Fibroblast of skin of right quadriceps (primary cell): ENCODE measurements around the gene PDZD7.

Experiments used
- DNase-seq: peaks from one replicate; pipeline ENCODE4 v3.0.0-alpha.2; 2013

The PDZD7 gene

GRCh38 chr10:101031128-101031795, at the start of gene PDZD7, which contains the start of gene SFXN3:
TSS of gene PDZD7 (minus strand) at chr10:101031129. CDS start at chr10:101030219, 910 bp downstream.
TSS of gene SFXN3 (plus strand) at chr10:101031234. CDS start at chr10:101034695, 3,461 bp downstream.
- DNase-seq: peak; percentile 93

GRCh38 chr10:101079874-101080273, 48.9 kb upstream of the PDZD7 start:
- DNase-seq: no peak

- no peak for DNase-seq
Observed at GRCh38 chr10:101076630-101077029, 45.7 kb upstream of the PDZD7 start.

GRCh38 chr10:101075775-101076174, 44.8 kb upstream of the PDZD7 start:
- no peak for DNase-seq

- no peak for DNase-seq
Observed at GRCh38 chr10:101073631-101074030, 42.7 kb upstream of the PDZD7 start.

GRCh38 chr10:101072923-101073322, 42.0 kb upstream of the PDZD7 start:
- DNase-seq: no peak

- DNase-seq: no peak
Observed at GRCh38 chr10:101071885-101072433, 41.0 kb upstream of the PDZD7 start.

GRCh38 chr10:101071267-101071884, 40.4 kb upstream of the PDZD7 start:
- DNase-seq: no peak

GRCh38 chr10:101070098-101070497, 39.2 kb upstream of the PDZD7 start:
- no peak for DNase-seq

- DNase-seq: no peak
Observed at GRCh38 chr10:101069441-101069840, 38.5 kb upstream of the PDZD7 start.

GRCh38 chr10:101067356-101068083, 36.6 kb upstream of the PDZD7 start:
- peak; percentile 75 for DNase-seq

- no peak for DNase-seq
Observed at GRCh38 chr10:101066896-101067355, 36.0 kb upstream of the PDZD7 start.

GRCh38 chr10:101066146-101066895, 35.4 kb upstream of the PDZD7 start:
- peak; percentile 59 for DNase-seq

GRCh38 chr10:101065481-101066145, 34.7 kb upstream of the PDZD7 start:
- peak; percentile 40 for DNase-seq

- DNase-seq: no peak
Observed at GRCh38 chr10:101064415-101065030, 33.6 kb upstream of the PDZD7 start.

- no peak for DNase-seq
Observed at GRCh38 chr10:101063548-101064414, 32.9 kb upstream of the PDZD7 start.

- no peak for DNase-seq
Observed at GRCh38 chr10:101063050-101063525, 32.2 kb upstream of the PDZD7 start.

GRCh38 chr10:101062232-101063049, 31.5 kb upstream of the PDZD7 start:
- peak; percentile 50 for DNase-seq

GRCh38 chr10:101061624-101062231, 30.8 kb upstream of the PDZD7 start, which contains the start of gene KAZALD1:
TSS of gene KAZALD1 (plus strand) at chr10:101061989. CDS start at chr10:101062593, 604 bp downstream.
- DNase-seq: peak; percentile 87
